AG10803 (cell line): ENCODE measurements around the gene SPOCK1.
A peak's percentile ranks its signal among the peaks of the same experiment; 100 is the strongest.

Experiments
- DNase-seq: peaks from one replicate; pipeline ENCODE4 v3.0.0; 2010; ENCODE audit warnings: low read depth
- H3K4me3 ChIP-seq: 2 replicates; pipeline ENCODE4 v1.5.1; 2011; ENCODE audit warnings: mild to moderate bottlenecking, low read length, control low read depth
- CTCF ChIP-seq: conservative IDR thresholded peaks from 2 replicates; pipeline ENCODE4 v1.5.1; 2011; ENCODE audit warnings: mild to moderate bottlenecking, low read length, control low read depth, inconsistent platforms

Gene SPOCK1

DNA sequence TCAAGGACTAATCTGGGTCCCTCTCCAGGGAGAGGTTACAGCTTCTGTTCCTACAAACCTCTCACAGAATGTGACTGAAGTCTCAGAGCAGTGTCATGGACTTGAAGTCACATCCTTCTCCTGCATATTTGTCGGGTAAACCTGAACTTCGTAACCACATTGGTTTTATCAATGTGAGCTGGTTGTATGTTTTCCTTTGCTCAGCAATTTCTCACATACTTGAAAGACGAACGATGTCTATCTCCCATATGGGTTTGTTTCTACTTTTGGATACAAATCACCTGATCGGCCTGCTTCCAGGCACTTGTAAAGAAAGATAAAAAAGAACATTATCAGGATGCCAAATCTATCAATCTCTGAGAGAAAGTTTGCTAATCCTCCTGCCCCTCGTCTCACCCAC is 411.0 kb downstream of the SPOCK1 start:
- TF ChIP-seq CTCF = no peak
- DNase-seq = no peak
- H3K4me3 ChIP-seq = no peak overlapping the region

DNA sequence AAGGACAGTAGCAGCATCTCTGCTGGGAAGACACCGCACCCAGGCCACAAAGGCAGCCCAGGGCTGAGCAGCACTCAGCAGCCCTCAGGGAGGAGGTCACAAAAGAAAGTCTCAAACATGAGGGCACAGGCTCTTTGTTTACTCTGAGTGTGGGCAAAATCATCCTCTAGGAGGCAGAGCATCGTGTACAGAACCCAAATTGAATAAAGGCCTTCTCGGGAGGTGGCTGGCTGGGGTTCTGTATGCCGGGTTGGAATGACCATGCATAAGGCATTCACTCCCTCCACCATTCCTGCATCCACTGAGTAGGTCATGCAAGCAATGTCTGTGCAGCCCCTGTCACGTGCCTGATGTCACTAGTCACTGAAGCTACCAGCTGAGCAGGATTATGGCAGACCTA is 412.8 kb downstream of the SPOCK1 start:
- no peak overlapping the region for H3K4me3 ChIP-seq
- no peak for TF ChIP-seq CTCF
- no peak for DNase-seq

- no peak for TF ChIP-seq CTCF
- no peak overlapping the region for H3K4me3 ChIP-seq
- no peak for DNase-seq
These were observed 413.9 kb downstream of the SPOCK1 start for GRCh38 chr5:137085206-137085605.

DNA sequence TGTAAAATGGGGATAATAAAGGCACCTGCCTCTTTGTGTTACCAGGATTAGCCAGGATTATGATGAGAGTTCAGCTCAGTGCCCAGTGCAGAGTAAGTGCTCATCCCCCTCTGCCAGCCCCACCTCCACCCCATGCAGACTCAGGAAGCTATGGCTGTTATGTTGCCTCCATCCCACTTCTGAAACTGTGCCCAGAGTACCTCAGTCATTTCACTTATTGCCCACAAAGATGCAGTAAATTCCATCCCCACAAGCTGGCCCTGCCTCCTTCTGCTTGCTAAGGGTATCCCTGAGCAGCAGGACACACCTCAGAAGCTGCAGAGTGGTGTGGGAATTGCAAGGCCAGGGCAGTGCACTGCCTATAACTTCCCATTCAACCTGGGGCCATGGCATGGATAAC is 415.1 kb downstream of the SPOCK1 start:
- no peak for TF ChIP-seq CTCF
- H3K4me3 ChIP-seq = no peak overlapping the region
- DNase-seq = peak; percentile 24

DNA sequence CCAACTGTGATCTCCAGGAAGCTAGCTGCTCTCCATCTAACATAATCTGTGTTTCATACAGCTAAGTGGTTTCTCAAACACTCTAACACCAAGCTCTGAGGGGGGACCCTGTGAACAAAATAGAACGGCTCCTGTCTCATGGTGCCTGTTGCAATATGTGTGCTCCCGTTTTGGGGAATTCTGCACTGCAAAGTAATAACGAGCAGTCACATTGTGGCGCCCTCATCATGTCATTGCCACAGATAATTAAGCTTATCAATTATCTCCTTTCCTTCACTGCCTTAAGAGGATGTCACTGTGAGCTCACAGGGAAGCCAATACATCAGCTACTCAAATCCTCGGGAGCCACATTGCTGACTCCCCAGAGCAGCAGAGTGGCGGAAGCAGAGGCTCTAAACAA is 416.2 kb downstream of the SPOCK1 start:
- no peak overlapping the region for H3K4me3 ChIP-seq
- DNase-seq = no peak
- TF ChIP-seq CTCF = no peak

DNA sequence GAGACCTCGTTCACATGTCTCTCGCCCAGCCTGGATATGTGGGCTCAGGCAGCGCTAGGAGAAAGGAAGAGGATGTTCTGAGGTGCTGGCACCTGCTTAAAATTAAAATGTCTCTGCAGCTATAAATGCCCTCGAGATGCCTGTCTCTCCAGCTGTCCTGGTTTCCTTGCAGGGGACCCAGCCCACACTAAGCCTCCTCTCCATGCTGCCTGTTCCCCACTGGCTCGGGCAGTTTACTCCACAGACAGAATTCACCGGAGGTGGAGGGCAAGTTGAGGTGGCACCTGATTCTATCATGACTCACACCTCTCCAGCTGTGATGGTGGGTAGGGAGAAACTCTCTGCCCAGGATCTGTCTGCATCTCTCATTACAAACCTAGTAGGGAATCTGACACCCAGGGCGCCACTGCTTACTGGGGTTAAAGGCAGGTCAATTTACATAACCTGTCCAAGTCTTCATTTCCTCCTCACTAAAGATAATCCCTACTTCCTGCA is 420.9 kb downstream of the SPOCK1 start:
- no peak overlapping the region for H3K4me3 ChIP-seq
- TF ChIP-seq CTCF = no peak
- no peak for DNase-seq

DNA sequence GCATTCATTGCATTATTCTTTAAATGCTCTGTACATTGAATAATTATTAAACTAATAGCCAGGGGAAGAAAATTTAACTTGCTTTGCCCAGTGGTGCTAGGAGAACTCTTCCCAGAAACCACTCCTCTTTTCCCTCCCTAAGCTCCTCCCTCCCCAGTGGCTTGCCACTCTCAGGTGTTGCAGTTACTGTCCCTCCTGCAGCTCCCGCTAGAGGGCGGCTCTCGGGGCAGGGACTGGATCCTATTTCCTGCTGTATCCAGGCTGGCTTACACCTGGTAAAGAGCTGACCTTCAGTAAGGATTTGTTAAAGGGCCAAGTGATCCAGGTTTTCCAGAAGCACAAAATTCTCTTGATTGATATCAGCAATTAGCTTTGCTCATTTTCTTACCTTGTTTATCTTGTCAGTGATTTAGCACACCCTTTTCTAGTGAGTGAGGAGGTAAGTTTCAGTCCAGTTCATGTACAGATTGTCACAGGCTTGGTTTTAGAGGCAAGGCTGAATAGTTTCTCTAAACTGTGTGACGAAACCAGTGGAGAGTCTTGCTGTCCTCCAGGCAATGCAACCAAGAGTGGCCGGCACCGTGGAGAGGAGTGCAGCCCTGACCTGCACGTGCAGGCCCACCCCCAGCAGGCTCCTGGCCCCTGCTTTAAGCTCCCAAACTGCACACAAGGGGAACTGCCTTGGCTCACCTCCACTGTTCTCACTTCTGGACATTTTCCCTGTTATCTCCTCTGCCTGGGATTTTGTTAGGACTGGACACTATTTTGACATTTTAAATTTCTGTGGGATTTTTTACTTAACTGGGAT is 423.8 kb downstream of the SPOCK1 start:
- peak; percentile 53 for TF ChIP-seq CTCF
- DNase-seq = no peak

More for the DNA sequence above, 423.8 kb downstream of the SPOCK1 start:
- H3K4me3 ChIP-seq = no peak overlapping the region
